IMR-90 (cell line): Measurements from ENCODE around the gene MPRIP. TPM values are rescaled to one million over a fixed set of nuclear protein-coding genes. Genes with fewer than 3 reads are reported as not detected.

Experiments used
- ATAC-seq: fragments of 200-7000 bp; cut with Tn5 transposase; 2 replicates; pipeline ENCODE4 v1.9.1; 2020; ENCODE audit warnings: low read depth, mild to moderate bottlenecking, moderate library complexity
- BruUV-seq: library from RNA; stranded (reverse); fragments of 400-500 nt; replicated peaks from 2 replicates; lab custom pipeline; 2021; lab: Mats Ljungman, UMichigan
- CTCF ChIA-PET: fragments of 300-600 bp; formaldehyde crosslinking; extraction: SDS; loops from one replicate; lab custom pipeline; 2021; ENCODE audit warnings: antibody characterized with exemption; lab: Yijun Ruan, JAX
- POLR2A ChIA-PET: fragments of 300-600 bp; sonication (Branson Sonifier 250); formaldehyde crosslinking; loops from one replicate; lab custom pipeline; 2022; ENCODE audit warnings: antibody characterized with exemption; ENCODE audit not compliant: unreplicated experiment; lab: Charles Lee
- DNase-seq: peaks from one replicate; pipeline ENCODE4 v3.0.0; 2013
- H2AFZ ChIP-seq: replicated peaks from 2 replicates; pipeline ENCODE3; 2013; ENCODE audit warnings: low read length, mild to moderate bottlenecking; ENCODE audit not compliant: poor library complexity
- H2AK5ac ChIP-seq: 2 replicates; pipeline ENCODE4 v1.6.1; 2013; ENCODE audit warnings: low read depth, low read length, inconsistent platforms
- H2AK9ac ChIP-seq: replicated peaks from 2 replicates; pipeline ENCODE3; 2013; ENCODE audit warnings: mild to moderate bottlenecking, low read depth, low read length, moderate library complexity; ENCODE audit not compliant: poor library complexity
- H2BK120ac ChIP-seq: 2 replicates; pipeline ENCODE4 v1.6.1; 2013; ENCODE audit warnings: low read depth, low read length, inconsistent platforms
- H2BK15ac ChIP-seq: 3 replicates; pipeline ENCODE4 v1.6.1; 2013; ENCODE audit warnings: low read depth, low read length, inconsistent platforms
- H2BK20ac ChIP-seq: 2 replicates; pipeline ENCODE4 v1.6.1; 2013; ENCODE audit warnings: low read depth, mild to moderate bottlenecking, inconsistent platforms, low read length, moderate library complexity
- H2BK5ac ChIP-seq: 2 replicates; pipeline ENCODE4 v1.6.1; 2013; ENCODE audit warnings: mild to moderate bottlenecking, low read depth, low read length, inconsistent platforms; ENCODE audit not compliant: poor library complexity, severe bottlenecking
- H3K14ac ChIP-seq: replicated peaks from 2 replicates; pipeline ENCODE4 v1.6.1; 2013; ENCODE audit warnings: low read depth, low read length, inconsistent platforms
- H3K18ac ChIP-seq: 2 replicates; pipeline ENCODE4 v1.6.1; 2013; ENCODE audit warnings: low read depth, low read length, control low read depth
- H3K23ac ChIP-seq: 2 replicates; pipeline ENCODE4 v1.6.1; 2013; ENCODE audit warnings: low read depth, low read length, inconsistent platforms
- H3K27ac ChIP-seq: 2 replicates; pipeline ENCODE4 v1.5.1; 2013; ENCODE audit warnings: mild to moderate bottlenecking, control low read depth, low read length; ENCODE audit not compliant: insufficient read depth
- H3K27me3 ChIP-seq: 2 replicates; pipeline ENCODE4 v1.6.1; 2013; ENCODE audit warnings: low read length; ENCODE audit not compliant: control insufficient read depth, insufficient read depth
- H3K36me3 ChIP-seq: 2 replicates; pipeline ENCODE4 v1.6.1; 2013; ENCODE audit warnings: low read length, mixed read lengths; ENCODE audit not compliant: control insufficient read depth, insufficient read depth
- H3K4ac ChIP-seq: 2 replicates; pipeline ENCODE4 v1.6.1; 2013; ENCODE audit warnings: low read depth, low read length, inconsistent platforms
- H3K4me1 ChIP-seq: 2 replicates; pipeline ENCODE4 v1.6.1; 2013; ENCODE audit warnings: low read length, mixed read lengths; ENCODE audit not compliant: control insufficient read depth, insufficient read depth
- H3K4me2 ChIP-seq: 2 replicates; pipeline ENCODE4 v1.6.1; 2013; ENCODE audit warnings: low read depth, mild to moderate bottlenecking, control low read depth, low read length, moderate library complexity
- H3K4me3 ChIP-seq: 2 replicates; pipeline ENCODE4 v1.5.1; 2013; ENCODE audit warnings: low read depth, mild to moderate bottlenecking, control low read depth, low read length, moderate library complexity; ENCODE audit not compliant: insufficient read depth
- H3K56ac ChIP-seq: 2 replicates; pipeline ENCODE4 v1.6.1; 2013; ENCODE audit warnings: low read length, inconsistent platforms; ENCODE audit not compliant: insufficient read depth; ENCODE audit errors: extremely low read depth
- H3K79me1 ChIP-seq, 2 experiments: 2 replicates each; pipeline ENCODE4 v1.6.1; 2013; ENCODE audit warnings: low read length in 2 of 2, inconsistent platforms in 1 of 2, low read depth in 1 of 2
- H3K9ac ChIP-seq: 2 replicates; pipeline ENCODE4 v1.6.1; 2013; ENCODE audit warnings: low read depth, low read length, control low read depth
- H3K9me1 ChIP-seq: 2 replicates; pipeline ENCODE4 v1.6.1; 2013; ENCODE audit warnings: low read length, inconsistent platforms; ENCODE audit not compliant: insufficient read depth
- H3K9me3 ChIP-seq: 2 replicates; pipeline ENCODE4 v1.6.1; 2013; ENCODE audit warnings: low read length; ENCODE audit not compliant: control insufficient read depth, insufficient read depth
- H4K20me1 ChIP-seq: 2 replicates; pipeline ENCODE4 v1.6.1; 2013; ENCODE audit warnings: low read length, inconsistent platforms; ENCODE audit not compliant: insufficient read depth
- H4K5ac ChIP-seq: 2 replicates; pipeline ENCODE4 v1.6.1; 2013; ENCODE audit warnings: mild to moderate bottlenecking, low read depth, low read length, control low read depth
- H4K8ac ChIP-seq, 2 experiments: 2 replicates each; pipeline ENCODE4 v1.6.1; 2013; ENCODE audit warnings: low read depth in 2 of 2, low read length in 2 of 2, control low read depth in 1 of 2, inconsistent platforms in 1 of 2
- H4K91ac ChIP-seq: 2 replicates; pipeline ENCODE4 v1.6.1; 2013; ENCODE audit warnings: low read depth, low read length, inconsistent platforms; ENCODE audit not compliant: insufficient read depth
- MXI1 ChIP-seq: IDR thresholded peaks from 2 replicates; pipeline ENCODE4 v1.6.1; 2012; ENCODE audit warnings: low read depth, mild to moderate bottlenecking, low read length, moderate library complexity, borderline replicate concordance
- RCOR1 ChIP-seq: IDR thresholded peaks from 2 replicates; pipeline ENCODE4 v1.6.1; 2012; ENCODE audit warnings: mild to moderate bottlenecking, low read length, improper control_type of control experiment; ENCODE audit not compliant: insufficient replicate concordance
- SMC3 ChIP-seq: fragments of 150-350 bp; IDR thresholded peaks from 2 replicates; pipeline ENCODE4 v1.6.1; 2016; ENCODE audit warnings: low read depth, mild to moderate bottlenecking, antibody characterized with exemption, low read length, moderate library complexity
- WGBS, 2 experiments: methylation state at CpG; one replicate each; pipeline versions ENCODE4 v1.1.5 to v1.1.7; 2013; ENCODE audit warnings: missing lambda C conversion rate in 2 of 2; ENCODE audit not compliant: insufficient read length in 1 of 2; ENCODE audit errors: extremely low coverage in 2 of 2; 5-methylcytosine and 5-hydroxymethylcytosine counted together
- dilution Hi-C: fragments of 300-500 bp; cut with HindIII; formaldehyde crosslinking; loops from one replicate; pipeline ENCODE4 v1.14.3; 2018; ENCODE audit warnings: low sequenced_read_pairs; ENCODE audit not compliant: unreplicated experiment
- in situ Hi-C: fragments of 300-500 bp; cut with MboI; formaldehyde crosslinking; loops from 3 replicates; pipeline ENCODE4 v1.14.3; 2019; ENCODE audit warnings: low sequenced_read_pairs, inconsistent platforms, mixed read lengths
- intact Hi-C: fragments of 100-400 bp; cut with micrococcal nuclease; formaldehyde crosslinking; loops from 2 replicates; pipeline ENCODE4 v1.10.0; 2022
- polyA plus RNA-seq, 3 experiments: library from polyadenylated mRNA; depleted of rRNA; stranded (reverse); fragments of >200 nt; gene quantifications; 2 replicates each; pipeline ENCODE4 v1.2.3, GENCODE V29; 2012; ENCODE audit warnings: low replicate concordance in 1 of 3
- total RNA-seq: library from RNA; depleted of rRNA; stranded (reverse); fragments of >200 nt; gene quantifications from 2 replicates; pipeline ENCODE4 v1.2.3, GENCODE V29; 2012

MPRIP gene
- total and polyA plus RNA-seq, 2 of the 4 experiments (the other 2 are of a cell fraction): 111 to 149 TPM

DNA sequence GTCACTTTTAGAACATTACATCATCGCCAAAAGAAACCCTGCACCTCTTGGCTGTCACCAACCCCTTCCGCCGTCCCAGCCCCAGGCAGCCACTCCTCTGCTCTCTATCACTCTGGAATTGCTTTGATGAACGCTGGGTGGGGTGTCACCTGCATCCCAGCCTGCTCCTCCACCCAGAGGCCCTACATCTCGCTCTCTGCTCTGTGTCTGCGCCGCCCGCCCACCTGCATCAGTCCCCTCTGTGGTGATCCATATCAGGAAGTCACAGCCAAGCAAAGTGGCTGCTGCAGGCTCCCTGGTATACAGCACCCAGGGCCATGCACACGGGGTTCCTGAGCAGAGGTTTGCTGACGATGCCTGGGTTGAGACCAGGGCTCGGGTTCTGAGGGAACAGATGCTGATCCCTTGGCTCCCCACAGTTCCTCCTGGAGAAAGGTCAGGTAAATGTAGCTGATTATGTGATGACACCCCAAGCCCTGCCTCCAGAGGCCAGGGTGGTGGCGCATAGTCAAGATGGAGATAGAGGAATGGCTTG is 30.8 kb downstream of the MPRIP start:
- H3K23ac ChIP-seq: no peak overlapping the region
- H2AFZ ChIP-seq: no peak overlapping the region
- H3K4me2 ChIP-seq: no peak overlapping the region
- H3K36me3 ChIP-seq: peaks cover 17% of the 10 kb centered on the region
- peaks cover 30 to 87% of the 10 kb centered on the region in 2 experiments for H3K79me1 ChIP-seq
- in situ Hi-C loops: no loop called here
- no peak overlapping the region for H3K27ac ChIP-seq
- WGBS, 2 experiments: 100% methylated on average over 7 of the region's 12 CpGs; no CpG with 5 or more reads in 1 of the 2 experiments
- intact Hi-C loops: loop anchor here (5.0 kb wide), 1 partner anchor 34 kb away; no protein-coding TSS in a partner anchor
- no peak overlapping the region for H2BK5ac ChIP-seq
- no peak for DNase-seq
- H3K9me1 ChIP-seq: peaks cover 34% of the 10 kb centered on the region
- H2AK9ac ChIP-seq: no peak overlapping the region
- CTCF ChIA-PET: no interaction called here
- H4K91ac ChIP-seq: no peak overlapping the region
- H2AK5ac ChIP-seq: no peak overlapping the region
- no peak overlapping the region for H4K8ac ChIP-seq
- H3K4me3 ChIP-seq: no peak overlapping the region
- no peak overlapping the region for H3K4ac ChIP-seq
- no peak overlapping the region for H3K18ac ChIP-seq
- no peak overlapping the region for H3K14ac ChIP-seq
- dilution Hi-C loops: no loop called here
- TF ChIP-seq MXI1: no peak
- no peak for TF ChIP-seq SMC3
- no peak for TF ChIP-seq RCOR1
- H3K9ac ChIP-seq: no peak overlapping the region
- BruUV-seq: no TSS peak
- no peak overlapping the region for H2BK15ac ChIP-seq
- H3K9me3 ChIP-seq: no peaks in the 10 kb centered on the region
- H3K4me1 ChIP-seq: peaks cover 28% of the 10 kb centered on the region
- ATAC-seq: no peak
- no peak overlapping the region for H3K56ac ChIP-seq
- no peaks in the 10 kb centered on the region for H3K27me3 ChIP-seq
- no peak overlapping the region for H2BK120ac ChIP-seq
- no peak overlapping the region for H4K5ac ChIP-seq
- peaks cover 89% of the 10 kb centered on the region for H4K20me1 ChIP-seq
- no peak overlapping the region for H2BK20ac ChIP-seq
- POLR2A ChIA-PET: no interaction called here
